ENCODE results near the gene RFX1. TPM values are rescaled to one million over a fixed set of nuclear protein-coding genes. Genes with fewer than 3 reads are reported as not detected.

Gene RFX1
- total RNA-seq, 2 experiments from 2014 or later, result 4.4 to 17.4 TPM

GRCh38 chr19:13961826-13962698 is 44.1 kb downstream of the RFX1 start:
- no TSS peak for BruUV-seq (replicated peaks)
- TF ChIP-seq CTCF (conservative IDR thresholded peaks at IDR 0.05; ENCODE audit: low read length), result no peak
- TF ChIP-seq EZH2phosphoT487 (IDR thresholded peaks at IDR 0.05; ENCODE audit: borderline replicate concordance, low read depth, low read length), result no peak
- no peak overlapping the region for H3K4me3 ChIP-seq (ENCODE audit: low read depth, low read length, poor library complexity, severe bottlenecking)
- H3K36me3 ChIP-seq (ENCODE audit: insufficient read depth, low read length), result peaks cover 68% of the 10 kb centered on the region
- CTCF ChIA-PET (ENCODE audit: unreplicated experiment), result no interaction called here
- H3K27ac ChIP-seq (ENCODE audit: low read depth, low read length, poor library complexity, severe bottlenecking), result no peak overlapping the region
- H3K4me2 ChIP-seq (ENCODE audit: low read length), result no peak overlapping the region
- no peaks in the 10 kb centered on the region for H3K9me3 ChIP-seq (ENCODE audit: low read length)
- H3K79me2 ChIP-seq (ENCODE audit: insufficient read depth, low read depth, low read length), result no peaks in the 10 kb centered on the region
- DNase-seq (ENCODE audit: low spot score), result no peak
- no peaks in the 10 kb centered on the region; the same call in 1 of the 2 replicates for H4K20me1 ChIP-seq (ENCODE audit: insufficient read depth, low read length)
- POLR2A ChIA-PET, result interaction anchor here (0.5 kb wide), 1 partner anchor 13 kb away, joined by 3 read pairs; no protein-coding TSS in a partner anchor
- no peak overlapping the region for H2AFZ ChIP-seq (ENCODE audit: low read length)
- H3K4me1 ChIP-seq (ENCODE audit: insufficient read depth, low read length, poor library complexity, severe bottlenecking), result no peaks in the 10 kb centered on the region
- intact Hi-C loops (cut with micrococcal nuclease; ENCODE audit: unreplicated experiment), result no loop called here
- no peaks in the 10 kb centered on the region for H3K9me2 ChIP-seq (ENCODE audit: insufficient read depth, low read length)

- Histone ChIP-seq H3K79me2 (ENCODE audit: insufficient read depth, low read depth, low read length) (no peaks in the 10 kb centered on the region), H2AFZ (ENCODE audit: low read length) (no peak overlapping the region), H3K9me3 (ENCODE audit: low read length) (no peaks in the 10 kb centered on the region), H3K36me3 (ENCODE audit: insufficient read depth, low read length) (peaks cover 68% of the 10 kb centered on the region), H4K20me1 (ENCODE audit: insufficient read depth, low read length) (no peaks in the 10 kb centered on the region), H3K4me3 (ENCODE audit: low read depth, low read length, poor library complexity, severe bottlenecking) (no peak overlapping the region), H3K27ac (ENCODE audit: low read depth, low read length, poor library complexity, severe bottlenecking) (no peak overlapping the region), H3K4me2 (ENCODE audit: low read length) (no peak overlapping the region), H3K9me2 (ENCODE audit: insufficient read depth, low read length) (no peaks in the 10 kb centered on the region), H3K4me1 (ENCODE audit: insufficient read depth, low read length, poor library complexity, severe bottlenecking) (no peaks in the 10 kb centered on the region)
- intact Hi-C loops (cut with micrococcal nuclease; ENCODE audit: unreplicated experiment), result no loop called here
- DNase-seq (ENCODE audit: low spot score), result no peak
- ChIA-PET CTCF (ENCODE audit: unreplicated experiment) (interaction anchor here (0.5 kb wide), 1 partner anchor 45 kb away, joined by 3 read pairs; the partner anchor contains the start of gene RFX1), POLR2A (interaction anchor here (0.6 kb wide), 1 partner anchor 37 kb away, joined by 3 read pairs; no protein-coding TSS in a partner anchor)
- TF ChIP-seq CTCF (conservative IDR thresholded peaks at IDR 0.05; ENCODE audit: low read length) (no peak), EZH2phosphoT487 (IDR thresholded peaks at IDR 0.05; ENCODE audit: borderline replicate concordance, low read depth, low read length) (no peak)
- BruUV-seq (replicated peaks), result no TSS peak
These were observed 45.0 kb downstream of the RFX1 start for GRCh38 chr19:13960863-13961784.

All from OCI-LY7 (cell line).